ENCODE results near the gene CFB. TPM values are rescaled to one million over a fixed set of nuclear protein-coding genes. Genes with fewer than 3 reads are reported as not detected.
A peak's percentile ranks its signal among the peaks of the same experiment; 100 is the strongest.

Gene CFB
- total and polyA plus RNA-seq, 9 of the 15 experiments (the other 6 are each of a cell fraction or from before 2014, with no cell fraction given) = 0.08 to 0.91 (median 0.22) TPM; not detected in 4

DNA sequence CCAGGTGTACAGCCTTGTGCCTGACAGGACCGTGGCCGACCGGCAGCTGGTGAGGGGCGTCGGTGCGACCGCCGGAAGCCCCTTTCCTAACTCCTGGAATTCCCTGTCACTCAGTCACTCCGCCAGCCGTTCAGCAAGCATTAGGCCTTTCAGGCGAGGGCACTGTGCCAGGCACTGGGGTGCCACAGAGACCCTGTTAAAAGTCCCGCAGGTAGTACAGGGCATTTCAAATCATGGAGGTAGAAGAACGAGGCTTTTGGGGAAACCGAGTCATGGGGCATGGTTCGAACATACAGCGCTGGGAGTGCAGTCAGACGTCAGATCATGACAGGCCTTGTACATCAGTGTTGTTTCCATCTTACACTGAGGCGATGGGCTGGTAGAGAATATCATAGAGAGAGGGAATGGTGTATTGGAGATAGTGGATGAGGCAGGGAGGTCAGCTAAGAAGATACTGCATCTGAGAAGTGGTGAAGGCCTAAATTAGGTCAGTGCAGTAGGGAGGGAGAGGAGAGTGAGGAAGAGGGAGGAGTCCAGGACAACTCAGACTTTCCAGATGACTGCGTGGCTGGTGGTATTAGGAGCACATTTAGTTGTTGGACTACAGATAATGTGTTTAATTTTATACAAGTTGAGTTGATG, 26.9 kb downstream of the CFB start (continued):
- TF ChIP-seq E2F4 (CRISPR knock-in tag; IDR thresholded peaks at IDR 0.05; ENCODE audit: low read depth) = no peak
- TF ChIP-seq, protein P1, sequence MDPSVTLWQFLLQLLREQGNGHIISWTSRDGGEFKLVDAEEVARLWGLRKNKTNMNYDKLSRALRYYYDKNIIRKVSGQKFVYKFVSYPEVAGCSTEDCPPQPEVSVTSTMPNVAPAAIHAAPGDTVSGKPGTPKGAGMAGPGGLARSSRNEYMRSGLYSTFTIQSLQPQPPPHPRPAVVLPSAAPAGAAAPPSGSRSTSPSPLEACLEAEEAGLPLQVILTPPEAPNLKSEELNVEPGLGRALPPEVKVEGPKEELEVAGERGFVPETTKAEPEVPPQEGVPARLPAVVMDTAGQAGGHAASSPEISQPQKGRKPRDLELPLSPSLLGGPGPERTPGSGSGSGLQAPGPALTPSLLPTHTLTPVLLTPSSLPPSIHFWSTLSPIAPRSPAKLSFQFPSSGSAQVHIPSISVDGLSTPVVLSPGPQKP (CRISPR knock-in tag; IDR thresholded peaks at IDR 0.05) = no peak
- no peak; the same call in 1 of the 2 replicates for TF ChIP-seq CREM (IDR thresholded peaks at IDR 0.05; ENCODE audit: low read depth)
- no peak for TF ChIP-seq RUNX1 (IDR thresholded peaks at IDR 0.05; ENCODE audit: low read depth)
- no peak for TF ChIP-seq ZNF253 (CRISPR knock-in tag; conservative IDR thresholded peaks at IDR 0.05)
- no peak for TF ChIP-seq ZNF445 (CRISPR knock-in tag; IDR thresholded peaks at IDR 0.05; ENCODE audit: low read depth)
- no peak for TF ChIP-seq ZFP36 (IDR thresholded peaks at IDR 0.05; ENCODE audit: low read depth, low read length, partially characterized antibody)
- TF ChIP-seq ZC3H11A (IDR thresholded peaks at IDR 0.05; ENCODE audit: low read depth, low read length) = no peak
- no peak for TF ChIP-seq ZNF436 (CRISPR knock-in tag; IDR thresholded peaks at IDR 0.05)
- TF ChIP-seq ZNF583 (CRISPR knock-in tag; IDR thresholded peaks at IDR 0.05) = no peak
- no peak for TF ChIP-seq CHCHD3 (CRISPR knock-in tag; IDR thresholded peaks at IDR 0.05)
- TF ChIP-seq SAFB2 (IDR thresholded peaks at IDR 0.05; ENCODE audit: borderline replicate concordance, low read depth, low read length, severe bottlenecking) = no peak
- TF ChIP-seq RNF2 (IDR thresholded peaks at IDR 0.05) = no peak
- no peak for TF ChIP-seq SNIP1 (IDR thresholded peaks at IDR 0.05; ENCODE audit: low read depth)
- TF ChIP-seq, protein P2, sequence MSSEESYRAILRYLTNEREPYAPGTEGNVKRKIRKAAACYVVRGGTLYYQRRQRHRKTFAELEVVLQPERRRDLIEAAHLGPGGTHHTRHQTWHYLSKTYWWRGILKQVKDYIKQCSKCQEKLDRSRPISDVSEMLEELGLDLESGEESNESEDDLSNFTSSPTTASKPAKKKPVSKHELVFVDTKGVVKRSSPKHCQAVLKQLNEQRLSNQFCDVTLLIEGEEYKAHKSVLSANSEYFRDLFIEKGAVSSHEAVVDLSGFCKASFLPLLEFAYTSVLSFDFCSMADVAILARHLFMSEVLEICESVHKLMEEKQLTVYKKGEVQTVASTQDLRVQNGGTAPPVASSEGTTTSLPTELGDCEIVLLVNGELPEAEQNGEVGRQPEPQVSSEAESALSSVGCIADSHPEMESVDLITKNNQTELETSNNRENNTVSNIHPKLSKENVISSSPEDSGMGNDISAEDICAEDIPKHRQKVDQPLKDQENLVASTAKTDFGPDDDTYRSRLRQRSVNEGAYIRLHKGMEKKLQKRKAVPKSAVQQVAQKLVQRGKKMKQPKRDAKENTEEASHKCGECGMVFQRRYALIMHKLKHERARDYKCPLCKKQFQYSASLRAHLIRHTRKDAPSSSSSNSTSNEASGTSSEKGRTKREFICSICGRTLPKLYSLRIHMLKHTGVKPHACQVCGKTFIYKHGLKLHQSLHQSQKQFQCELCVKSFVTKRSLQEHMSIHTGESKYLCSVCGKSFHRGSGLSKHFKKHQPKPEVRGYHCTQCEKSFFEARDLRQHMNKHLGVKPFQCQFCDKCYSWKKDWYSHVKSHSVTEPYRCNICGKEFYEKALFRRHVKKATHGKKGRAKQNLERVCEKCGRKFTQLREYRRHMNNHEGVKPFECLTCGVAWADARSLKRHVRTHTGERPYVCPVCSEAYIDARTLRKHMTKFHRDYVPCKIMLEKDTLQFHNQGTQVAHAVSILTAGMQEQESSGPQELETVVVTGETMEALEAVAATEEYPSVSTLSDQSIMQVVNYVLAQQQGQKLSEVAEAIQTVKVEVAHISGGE (CRISPR knock-in tag; IDR thresholded peaks at IDR 0.05) = no peak
- TF ChIP-seq ZNF592 (IDR thresholded peaks at IDR 0.05) = peak; percentile 95
- TF ChIP-seq NFATC3 (IDR thresholded peaks at IDR 0.05) = peak; percentile 90
- no peak for TF ChIP-seq ZNF780A (CRISPR knock-in tag; IDR thresholded peaks at IDR 0.05)
- no peak for TF ChIP-seq SRSF9 (IDR thresholded peaks at IDR 0.05; ENCODE audit: borderline replicate concordance, low read depth, low read length)
